ENCODE measurements around the gene NEU3.
"Not testable (repeated sequence)": the region's sequence is repeated elsewhere in the genome, so short reads cannot be mapped to it uniquely, and the experiment has no call there.

Gene NEU3

GRCh38 chr11:75047191-75047590 is 58.5 kb downstream of the NEU3 start:
- Histone ChIP-seq H3K27me3 (no peaks in the 10 kb centered on the region), H3K27ac (no peak overlapping the region), H3K36me3 (no peaks in the 10 kb centered on the region), H3K4me3 (no peak overlapping the region), H3K4me1 (no peaks in the 10 kb centered on the region), H3K9me3 (peaks cover 0 to 6% (median 0%) of the 10 kb centered on the region in 3 donors)
- no peak for TF ChIP-seq CTCF (IDR thresholded peaks at IDR 0.05)
- no peak for DNase-seq
- intact Hi-C loops (cut with DNase I; ENCODE audit: low total_unique reads), result no loop called here

GRCh38 chr11:75049501-75050266 is 61.0 kb downstream of the NEU3 start:
- H3K27me3 ChIP-seq; H3K27ac ChIP-seq; H3K36me3 ChIP-seq; DNase-seq; H3K4me3 ChIP-seq; H3K4me1 ChIP-seq; intact Hi-C loops (cut with DNase I; ENCODE audit: low total_unique reads): not testable (repeated sequence)
- peaks cover 0 to 18% (median 7%) of the 10 kb centered on the region in 3 donors for H3K9me3 ChIP-seq

GRCh38 chr11:75050516-75050915 is 61.8 kb downstream of the NEU3 start:
- intact Hi-C loops (cut with DNase I; ENCODE audit: low total_unique reads), result no loop called here
- no peak for DNase-seq
- Histone ChIP-seq H3K9me3 (peaks cover 0 to 18% (median 7%) of the 10 kb centered on the region in 3 donors), H3K27ac (no peak overlapping the region), H3K27me3 (no peaks in the 10 kb centered on the region), H3K4me3 (no peak overlapping the region), H3K36me3 (no peaks in the 10 kb centered on the region), H3K4me1 (no peaks in the 10 kb centered on the region)
- no peak for TF ChIP-seq CTCF (IDR thresholded peaks at IDR 0.05)

- TF ChIP-seq CTCF (IDR thresholded peaks at IDR 0.05), result no peak
- no peaks in the 10 kb centered on the region for H3K36me3 ChIP-seq
- no peaks in the 10 kb centered on the region for H3K27me3 ChIP-seq
- H3K4me3 ChIP-seq, result no peak overlapping the region
- intact Hi-C loops (cut with DNase I; ENCODE audit: low total_unique reads), result no loop called here
- DNase-seq, result no peak
- H3K4me1 ChIP-seq, result no peaks in the 10 kb centered on the region
- peaks cover 0 to 18% (median 7%) of the 10 kb centered on the region in 3 donors for H3K9me3 ChIP-seq
- H3K27ac ChIP-seq, result no peak overlapping the region
These were observed 62.3 kb downstream of the NEU3 start for GRCh38 chr11:75051043-75051442.

GRCh38 chr11:75052457-75052856 is 63.7 kb downstream of the NEU3 start:
- Histone ChIP-seq H3K9me3 (peaks cover 0 to 18% (median 7%) of the 10 kb centered on the region in 3 donors), H3K27me3 (no peaks in the 10 kb centered on the region), H3K27ac (no peak overlapping the region), H3K4me3 (no peak overlapping the region), H3K4me1 (no peaks in the 10 kb centered on the region), H3K36me3 (no peaks in the 10 kb centered on the region)
- intact Hi-C loops (cut with DNase I; ENCODE audit: low total_unique reads), result no loop called here
- no peak for DNase-seq
- no peak for TF ChIP-seq CTCF (IDR thresholded peaks at IDR 0.05)

- H3K9me3 ChIP-seq, result peaks cover 0 to 18% (median 7%) of the 10 kb centered on the region in 3 donors
- no peak overlapping the region for H3K27ac ChIP-seq
- no peak overlapping the region for H3K4me3 ChIP-seq
- intact Hi-C loops (cut with DNase I; ENCODE audit: low total_unique reads), result no loop called here
- TF ChIP-seq CTCF (IDR thresholded peaks at IDR 0.05), result no peak
- DNase-seq, result no peak
- no peaks in the 10 kb centered on the region for H3K36me3 ChIP-seq
- no peaks in the 10 kb centered on the region for H3K4me1 ChIP-seq
- no peaks in the 10 kb centered on the region for H3K27me3 ChIP-seq
These were observed 66.8 kb downstream of the NEU3 start for GRCh38 chr11:75055511-75055910.

All from tibial artery (tissue), 4 donors.